ENCODE measurements around the gene OTOGL.
"Not testable (repeated sequence)": the region's sequence is repeated elsewhere in the genome, so short reads cannot be mapped to it uniquely, and the experiment has no call there.

Gene OTOGL, protein sequence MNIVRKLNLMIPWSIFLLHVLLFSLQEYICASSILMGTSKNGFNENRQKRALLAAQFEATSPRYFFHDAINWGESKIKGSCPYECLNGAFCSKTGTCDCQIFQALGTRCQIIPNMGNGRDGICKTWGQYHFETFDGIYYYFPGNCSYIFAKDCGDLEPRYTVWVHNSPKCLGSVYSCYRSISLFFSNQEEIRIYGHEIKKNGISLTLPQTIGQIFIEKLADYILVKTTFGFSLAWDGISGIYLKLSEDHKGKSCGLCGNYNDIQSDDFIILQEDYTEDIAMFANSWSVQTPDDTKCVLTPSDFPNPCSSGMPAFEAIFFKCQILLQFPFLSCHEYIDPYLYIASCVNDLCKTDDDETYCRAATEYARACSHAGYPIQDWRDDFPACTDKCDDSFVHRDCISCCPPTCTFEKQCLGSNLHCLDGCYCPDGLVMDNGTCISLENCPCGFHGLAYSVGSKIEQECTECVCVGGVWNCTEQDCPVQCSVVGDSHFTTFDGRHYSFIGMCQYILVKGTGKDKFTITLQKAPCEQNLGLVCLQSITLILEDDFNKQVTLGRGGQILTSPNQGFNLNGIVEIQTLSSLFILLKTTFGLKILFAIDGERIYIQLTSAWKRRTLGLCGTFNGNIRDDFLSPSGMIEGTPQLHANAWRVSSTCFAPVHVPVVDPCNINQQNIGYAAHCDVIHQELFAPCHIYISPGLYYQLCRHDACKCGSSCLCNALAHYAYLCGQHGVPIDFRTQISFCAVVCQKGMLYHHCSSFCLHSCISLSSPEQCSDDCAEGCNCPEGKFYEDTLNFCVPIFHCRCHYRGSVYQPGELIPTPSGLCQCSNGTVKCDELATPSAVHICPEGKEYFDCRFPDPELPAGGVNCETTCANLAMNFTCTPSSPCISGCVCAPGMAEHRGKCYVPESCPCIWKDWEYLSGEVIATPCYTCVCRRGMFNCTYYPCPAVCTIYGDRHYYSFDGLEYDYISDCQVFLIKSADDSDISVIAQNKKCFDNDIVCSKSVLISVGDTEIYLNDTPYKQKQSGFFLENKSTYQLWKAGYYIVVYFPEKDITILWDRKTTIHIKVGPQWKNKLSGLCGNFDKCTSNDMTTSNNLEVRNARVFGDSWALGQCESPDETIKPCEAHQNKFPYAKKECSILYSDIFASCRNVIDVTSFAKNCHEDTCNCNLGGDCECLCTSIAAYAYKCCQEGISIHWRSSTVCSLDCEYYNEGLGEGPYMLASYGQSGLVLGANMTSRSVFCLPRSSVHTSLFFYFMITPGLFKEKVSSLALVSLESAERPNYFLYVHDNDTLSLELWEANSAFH (N-terminal part only)

DNA sequence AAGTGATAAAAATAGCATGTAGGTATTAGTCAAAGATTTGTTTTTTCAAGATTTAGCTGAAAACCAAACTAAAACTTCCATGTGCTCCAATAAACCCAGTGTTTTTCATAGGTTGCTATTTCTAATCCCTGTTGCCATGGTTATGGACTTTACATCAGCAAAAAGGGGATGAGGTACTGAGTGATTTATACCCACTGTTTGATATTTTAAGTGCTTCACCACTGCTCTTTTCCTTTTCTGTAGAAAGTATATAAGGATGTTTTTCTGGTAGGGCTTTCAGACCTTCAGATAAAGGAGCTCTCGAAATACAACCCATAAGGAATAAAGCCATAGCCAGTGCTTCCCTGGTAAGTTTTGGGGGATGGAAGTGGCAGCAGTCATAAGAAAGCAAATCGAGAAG is at the start of gene OTOGL:
Gene OTOGL, plus strand, starts transcription at position 279 of the 400 bp plus-strand sequence. CDS start 109,895 bp downstream, outside the sequence.
- no peak for DNase-seq (ENCODE audit: low spot score)

DNA sequence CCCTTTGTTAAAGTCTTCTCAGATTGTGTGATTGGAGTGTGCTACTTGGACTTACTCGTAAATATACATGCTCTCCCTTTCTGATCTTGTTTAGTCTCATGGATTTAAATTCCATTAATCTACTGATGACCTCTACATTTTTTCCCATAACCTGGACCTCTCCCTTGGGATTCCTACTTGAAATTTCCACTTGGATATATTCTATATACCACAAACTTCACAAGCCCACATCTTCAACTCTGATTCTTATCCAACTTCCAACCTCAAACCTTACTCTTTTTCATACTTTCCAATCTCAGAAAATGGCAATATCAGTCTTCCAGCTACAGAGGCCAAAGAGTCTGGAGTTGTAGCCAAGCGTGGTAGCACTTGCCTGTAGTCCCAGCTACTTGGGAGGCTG is 49.1 kb upstream of the OTOGL start:
- no peak for DNase-seq (ENCODE audit: low spot score)

DNA sequence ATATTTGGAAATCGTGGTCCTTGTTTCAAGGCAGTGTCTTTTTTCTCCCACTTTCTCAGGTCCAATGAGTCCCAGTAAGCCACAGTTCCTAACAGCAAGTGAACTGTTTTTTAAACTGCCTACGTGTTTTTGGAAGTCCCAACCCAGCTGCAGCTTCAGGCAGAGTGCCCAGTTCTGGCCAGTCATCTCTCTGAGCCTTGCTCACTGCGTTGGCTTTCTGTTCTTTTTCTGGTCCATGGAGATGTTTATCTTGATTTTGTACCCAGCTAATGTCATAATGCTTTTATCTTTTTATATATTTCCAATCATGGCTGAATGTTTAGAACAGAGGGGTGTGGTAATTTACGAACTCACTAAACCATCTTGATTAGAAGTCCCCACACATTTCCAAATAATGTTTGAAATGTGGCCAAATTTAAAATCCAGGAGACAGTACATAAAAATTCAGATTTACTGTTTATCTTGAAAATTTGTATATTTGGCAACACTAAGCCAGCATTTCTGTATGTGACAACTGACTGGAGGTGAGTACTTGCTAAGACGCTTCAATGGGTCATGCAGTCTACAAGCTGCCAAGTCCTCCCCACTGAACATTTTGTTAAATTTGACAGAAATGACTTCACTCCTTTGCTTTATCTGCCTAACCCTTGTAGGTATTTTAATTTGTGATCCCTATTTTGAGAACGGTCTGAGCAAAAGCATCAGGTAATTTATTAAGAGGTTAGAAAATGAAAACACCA is 46.1 kb upstream of the OTOGL start:
- peak; percentile 80 for DNase-seq (ENCODE audit: low spot score)

DNA sequence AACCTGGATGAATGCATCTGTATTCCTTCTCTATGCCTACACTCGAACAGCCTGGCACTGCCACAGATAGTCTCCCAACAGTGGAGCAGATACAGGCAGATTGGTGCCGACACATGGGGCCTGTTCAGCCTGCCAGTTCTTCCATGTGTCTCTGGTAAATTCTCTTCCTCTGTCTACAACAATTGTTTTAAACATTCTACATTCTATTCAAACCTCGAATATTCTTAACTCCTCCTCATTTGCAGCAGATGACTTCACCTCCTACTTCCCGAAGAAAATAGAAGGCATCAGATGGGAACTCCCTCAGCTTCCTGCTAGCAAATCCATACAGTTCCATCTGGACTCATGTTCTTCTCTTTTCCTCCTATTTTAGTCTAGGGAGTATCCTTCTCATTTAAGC is 43.1 kb upstream of the OTOGL start:
- no peak for DNase-seq (ENCODE audit: low spot score)

DNA sequence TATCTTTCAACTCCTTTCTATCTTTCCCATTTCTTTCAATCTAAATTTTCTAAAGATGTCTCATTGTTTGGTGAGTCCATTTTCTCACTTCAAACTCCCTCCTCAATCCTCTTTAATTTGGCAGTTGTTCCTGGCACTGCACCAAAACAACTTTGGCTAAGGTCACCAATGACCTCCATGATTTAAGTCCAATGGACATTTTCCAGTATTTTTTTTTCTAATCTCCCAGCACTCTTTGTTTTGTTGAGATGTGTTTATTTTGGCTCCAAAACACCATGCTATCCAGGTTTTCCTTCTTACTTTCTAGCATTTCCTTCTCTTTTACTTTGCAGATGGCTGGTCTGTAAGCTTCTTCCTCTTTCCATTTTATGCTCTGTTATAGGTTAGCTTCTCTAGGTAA is 42.5 kb upstream of the OTOGL start:
- DNase-seq (ENCODE audit: low spot score), result no peak

DNA sequence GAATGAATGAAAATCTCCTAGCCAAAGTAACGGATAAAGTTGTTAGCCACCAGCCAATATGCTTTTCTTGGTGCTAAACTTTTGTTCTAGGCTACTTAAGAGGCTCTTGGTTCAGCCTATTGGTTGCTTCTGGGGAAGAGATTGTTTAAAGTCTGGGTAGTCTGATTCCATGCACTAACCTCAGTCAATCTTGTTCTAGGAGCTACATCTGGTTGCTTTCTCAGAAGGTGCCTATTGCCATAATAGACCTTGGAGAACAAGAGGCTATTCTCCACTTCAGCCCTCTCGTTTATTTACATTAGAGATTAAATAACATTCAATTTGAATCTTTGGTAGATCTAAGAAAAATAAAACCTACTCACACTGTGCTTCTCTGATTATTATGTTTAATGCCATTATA is 40.8 kb upstream of the OTOGL start:
- no peak for DNase-seq (ENCODE audit: low spot score)

DNA sequence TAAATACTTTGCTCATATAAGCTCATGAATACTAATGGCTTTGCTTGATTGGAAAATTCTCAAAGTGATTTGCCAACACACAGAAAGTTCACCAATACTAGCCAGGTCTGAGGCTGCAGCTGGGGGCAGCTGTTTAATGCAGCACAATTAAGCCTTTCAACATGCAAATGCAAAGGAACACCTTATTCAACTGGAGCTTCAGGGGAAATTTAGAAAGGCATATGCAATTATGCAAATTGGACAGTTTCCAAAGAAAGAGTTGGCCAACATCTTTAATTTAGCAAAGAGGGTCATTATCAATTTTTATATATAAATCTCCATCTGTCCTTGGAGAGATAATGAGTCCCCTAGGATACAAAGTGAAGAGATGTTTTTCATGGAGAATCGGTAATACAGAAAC is 40.2 kb upstream of the OTOGL start:
- no peak for DNase-seq (ENCODE audit: low spot score)

DNA sequence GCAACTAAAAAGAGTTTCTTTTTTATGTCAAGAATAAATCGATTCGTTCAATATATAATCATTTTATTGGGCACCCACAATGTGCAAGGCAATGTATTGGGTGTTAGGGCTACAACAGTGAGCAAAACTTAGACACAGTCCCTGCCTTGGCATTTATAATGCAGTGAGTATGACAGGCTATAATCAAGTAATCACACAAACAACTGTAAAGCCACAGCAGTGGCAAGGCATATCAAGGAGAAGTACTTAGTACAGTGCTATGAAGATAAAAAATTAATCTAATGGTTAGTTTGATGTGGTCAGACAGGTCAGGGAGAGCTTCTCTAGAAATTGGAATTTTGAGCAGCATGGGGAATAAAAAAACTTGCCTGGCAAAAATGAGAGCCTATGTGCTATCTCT is 39.5 kb upstream of the OTOGL start:
- no peak for DNase-seq (ENCODE audit: low spot score)

DNA sequence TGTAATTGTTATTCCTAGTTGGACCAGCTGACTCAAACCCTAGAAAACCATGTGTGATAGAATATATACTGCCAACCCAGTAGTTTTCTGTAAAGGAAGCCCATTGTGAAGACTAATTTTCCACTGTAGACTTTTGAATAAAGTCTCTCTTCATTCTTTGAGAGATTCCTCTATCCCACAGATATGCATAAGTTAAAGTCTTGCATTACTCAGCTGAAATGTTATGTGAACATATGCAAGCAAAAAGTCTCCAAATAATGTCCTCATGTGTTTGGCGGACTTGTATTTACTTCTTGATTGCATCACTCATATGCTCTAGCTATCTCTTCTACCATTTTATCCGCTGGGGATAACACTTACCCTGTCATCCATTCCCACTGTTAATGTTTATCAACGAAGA is 35.1 kb upstream of the OTOGL start:
- no peak for DNase-seq (ENCODE audit: low spot score)

DNA sequence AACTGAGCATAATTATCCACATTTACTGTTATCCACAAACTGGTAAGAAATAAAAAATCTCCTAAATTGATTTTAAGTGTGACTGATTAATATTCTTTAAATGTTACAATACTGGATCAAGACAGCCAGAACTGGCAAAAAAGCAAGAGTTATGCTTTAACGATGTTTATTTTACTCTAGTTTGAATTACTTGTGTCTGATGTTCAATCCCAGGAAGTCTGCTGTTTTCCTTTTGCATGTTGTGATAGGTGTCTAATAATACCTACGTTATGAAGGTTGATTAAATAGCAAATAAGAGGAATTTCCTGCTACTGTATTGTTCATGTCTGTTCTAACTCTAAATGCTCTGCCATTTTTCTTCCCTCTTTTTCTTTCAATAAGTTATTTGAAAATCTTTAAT is 34.4 kb upstream of the OTOGL start:
- no peak for DNase-seq (ENCODE audit: low spot score)

DNA sequence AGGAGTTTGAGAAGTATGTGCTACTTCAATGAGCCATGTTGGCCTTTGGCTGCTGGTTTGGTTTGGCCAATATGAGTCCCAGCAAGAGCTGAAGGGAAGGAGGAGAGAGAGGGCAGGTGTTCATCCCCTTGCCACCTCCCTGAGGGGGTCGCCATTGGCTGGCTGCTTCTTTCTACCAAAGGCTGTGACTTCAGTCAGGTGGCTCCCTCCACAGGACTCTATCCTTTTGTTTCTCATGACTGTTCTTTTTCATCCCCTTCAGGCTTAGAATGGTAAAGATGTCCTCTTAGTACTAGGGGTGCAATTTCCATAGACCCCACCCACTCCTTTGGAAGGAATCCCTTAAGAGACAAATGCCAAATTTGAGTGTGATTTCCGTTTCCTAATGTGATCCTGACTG is 31.2 kb upstream of the OTOGL start:
- no peak for DNase-seq (ENCODE audit: low spot score)

DNA sequence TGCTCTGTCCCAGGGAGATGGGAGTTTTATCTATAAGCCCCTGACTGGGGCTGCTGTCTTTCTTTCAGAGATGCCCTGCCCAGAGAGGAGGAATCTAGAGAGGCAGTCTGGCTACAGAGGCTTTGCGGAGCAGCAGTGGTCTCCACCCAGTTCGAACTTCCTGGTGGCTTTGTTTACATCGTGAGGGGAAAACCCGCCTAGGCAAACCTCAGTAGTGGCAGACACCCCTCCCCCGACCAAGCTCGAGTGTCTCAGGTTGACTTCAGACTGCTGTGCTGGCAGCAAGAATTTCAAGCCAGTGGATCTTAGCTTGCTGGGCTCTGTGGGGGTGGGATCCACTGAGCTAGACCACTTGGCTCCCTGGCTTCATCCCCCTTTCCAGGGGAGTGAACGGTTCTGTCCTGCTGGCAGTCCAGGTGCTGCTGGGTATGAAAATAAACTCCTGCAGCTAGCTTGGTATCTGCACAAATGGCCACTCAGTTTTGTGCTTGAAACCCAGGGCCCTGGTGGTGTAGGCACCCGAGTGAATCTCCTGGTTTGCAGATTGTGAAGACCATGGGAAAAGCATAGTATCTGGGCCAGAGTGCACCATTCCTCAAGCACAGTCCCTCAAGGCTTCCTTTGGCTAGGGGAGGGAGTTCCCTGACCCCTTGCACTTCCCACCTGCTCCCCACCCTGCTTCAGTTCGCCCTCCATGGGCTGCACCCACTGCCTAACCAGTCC is 15.3 kb upstream of the OTOGL start:
- not testable (repeated sequence) for DNase-seq (ENCODE audit: low spot score)

DNA sequence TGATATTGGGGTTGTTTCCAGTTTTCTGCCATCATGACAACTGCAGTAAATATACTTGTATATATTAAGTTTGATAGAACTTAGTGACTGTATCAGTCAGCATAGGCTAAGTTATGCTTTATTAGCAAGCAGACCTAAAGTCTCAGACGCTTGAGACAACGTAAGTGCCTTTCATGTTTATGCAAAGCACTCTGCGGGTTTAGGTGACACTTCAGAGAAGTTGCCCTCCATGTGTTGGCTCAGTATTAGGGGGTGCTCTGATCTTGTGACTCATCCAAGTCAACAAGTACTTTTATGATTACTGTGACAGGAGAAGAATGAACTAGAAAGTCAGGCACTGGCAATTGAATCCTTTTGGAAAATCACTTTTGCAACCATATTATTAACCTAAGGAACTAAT is 13.3 kb upstream of the OTOGL start:
- DNase-seq (ENCODE audit: low spot score), result no peak

DNA sequence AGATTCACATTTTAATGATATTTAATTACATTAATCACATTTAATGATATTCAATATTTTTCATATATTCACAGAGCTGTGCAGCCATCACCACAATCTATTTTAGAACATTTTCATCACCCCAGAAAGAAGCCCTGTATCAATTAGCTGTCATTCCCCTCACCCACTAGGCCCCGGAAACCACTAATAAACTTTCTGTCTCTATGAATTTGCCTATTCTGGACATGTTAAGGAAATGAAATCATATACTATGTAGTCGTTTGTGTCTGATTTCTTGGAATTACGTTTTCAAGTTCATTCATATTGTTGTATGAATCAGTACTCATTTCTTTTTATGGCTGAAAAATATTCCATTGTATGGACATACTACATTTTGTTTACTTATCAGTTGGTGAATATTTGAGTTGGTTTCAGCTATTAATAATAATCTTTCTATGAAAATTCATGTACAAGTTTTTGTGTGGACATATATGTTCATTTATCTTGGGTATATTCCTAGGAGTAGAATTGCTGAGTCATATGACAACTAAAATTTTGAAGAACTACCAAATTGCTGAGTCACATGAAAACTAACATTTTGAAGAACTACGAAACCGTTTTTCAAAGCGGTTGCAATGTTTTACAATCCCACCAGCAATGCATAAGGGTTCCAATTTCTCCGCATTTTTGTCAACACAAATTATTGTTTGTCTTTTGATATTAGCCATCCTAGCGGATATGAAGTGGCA is 11.7 kb upstream of the OTOGL start:
- DNase-seq (ENCODE audit: low spot score), result no peak

DNA sequence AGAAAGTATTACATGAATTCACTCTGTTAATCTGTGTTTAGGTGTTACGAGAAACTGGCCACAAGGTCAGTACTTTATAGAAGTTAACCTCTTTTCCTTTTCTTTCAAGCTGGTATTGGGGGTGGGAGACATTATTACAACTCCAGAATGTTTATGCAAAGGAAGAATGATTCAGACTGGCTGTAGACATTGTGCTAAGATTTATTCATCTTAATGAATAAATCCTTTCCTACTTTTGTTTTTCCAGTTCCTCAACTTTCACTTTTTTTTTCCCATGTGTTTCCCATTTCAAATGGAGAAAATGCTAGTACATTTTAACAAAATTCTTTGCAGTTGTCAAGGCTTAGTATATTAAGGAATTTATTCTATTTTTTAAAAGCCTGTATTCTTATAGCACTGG is 1.3 kb downstream of the OTOGL start:
- peak; percentile 12 for DNase-seq (ENCODE audit: low spot score)

DNA sequence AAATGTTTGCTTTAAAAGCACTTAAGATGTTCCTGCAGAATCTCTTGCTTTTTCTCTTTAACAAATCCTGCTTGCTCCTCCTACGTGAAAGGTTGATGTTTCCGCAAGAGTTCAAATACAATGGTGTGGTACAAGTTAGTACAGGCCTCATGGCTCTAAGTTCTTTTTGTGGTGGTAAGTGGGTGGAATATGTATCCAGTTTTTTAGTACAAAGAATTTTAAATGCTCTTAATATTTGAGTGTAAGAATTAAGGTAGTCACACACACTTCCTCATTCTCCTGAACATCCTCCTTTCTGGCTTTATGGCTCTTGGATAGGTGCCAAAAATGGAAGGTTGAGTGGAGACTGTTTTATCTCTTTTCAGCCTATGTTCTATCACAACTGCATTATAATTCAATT is 1.8 kb downstream of the OTOGL start:
- DNase-seq (ENCODE audit: low spot score), result no peak

DNA sequence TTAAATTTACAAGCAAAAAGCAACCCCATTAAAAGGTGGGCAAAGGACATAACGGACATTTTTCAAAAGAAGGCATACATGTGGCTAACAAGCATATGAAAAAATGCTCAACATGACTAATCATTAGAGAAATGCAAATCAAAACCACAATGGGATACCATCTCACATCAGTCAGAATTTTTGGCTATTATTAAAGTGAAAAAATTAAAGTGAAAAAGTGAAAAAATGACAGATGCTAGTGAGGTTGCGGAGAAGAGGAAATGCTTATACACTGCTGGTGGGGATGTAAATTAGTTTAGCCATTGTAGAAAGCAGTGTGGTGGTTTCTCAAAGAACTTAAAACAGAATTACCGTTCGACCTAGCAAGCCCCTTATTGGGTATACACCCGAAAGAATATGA is 7.9 kb downstream of the OTOGL start:
- no peak for DNase-seq (ENCODE audit: low spot score)

DNA sequence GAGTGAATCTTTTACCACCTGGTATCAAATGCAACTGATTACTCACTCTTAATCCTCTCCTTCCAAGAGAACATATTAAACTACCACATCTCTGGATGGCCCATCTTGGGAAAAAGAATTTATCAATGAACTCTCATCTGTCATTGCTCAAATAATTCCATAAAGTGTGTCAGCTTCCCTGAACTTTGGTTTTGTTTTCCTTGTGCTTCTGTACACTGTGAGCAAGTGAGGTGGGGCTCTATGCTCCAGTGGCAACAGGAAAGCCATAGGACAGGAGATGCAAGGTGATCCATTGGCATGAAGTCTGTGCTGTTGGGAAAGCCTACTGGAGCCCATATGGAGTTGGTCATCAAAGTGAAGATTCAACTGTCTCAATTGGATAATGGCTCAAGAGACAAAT is 17.4 kb downstream of the OTOGL start:
- DNase-seq (ENCODE audit: low spot score), result no peak

DNA sequence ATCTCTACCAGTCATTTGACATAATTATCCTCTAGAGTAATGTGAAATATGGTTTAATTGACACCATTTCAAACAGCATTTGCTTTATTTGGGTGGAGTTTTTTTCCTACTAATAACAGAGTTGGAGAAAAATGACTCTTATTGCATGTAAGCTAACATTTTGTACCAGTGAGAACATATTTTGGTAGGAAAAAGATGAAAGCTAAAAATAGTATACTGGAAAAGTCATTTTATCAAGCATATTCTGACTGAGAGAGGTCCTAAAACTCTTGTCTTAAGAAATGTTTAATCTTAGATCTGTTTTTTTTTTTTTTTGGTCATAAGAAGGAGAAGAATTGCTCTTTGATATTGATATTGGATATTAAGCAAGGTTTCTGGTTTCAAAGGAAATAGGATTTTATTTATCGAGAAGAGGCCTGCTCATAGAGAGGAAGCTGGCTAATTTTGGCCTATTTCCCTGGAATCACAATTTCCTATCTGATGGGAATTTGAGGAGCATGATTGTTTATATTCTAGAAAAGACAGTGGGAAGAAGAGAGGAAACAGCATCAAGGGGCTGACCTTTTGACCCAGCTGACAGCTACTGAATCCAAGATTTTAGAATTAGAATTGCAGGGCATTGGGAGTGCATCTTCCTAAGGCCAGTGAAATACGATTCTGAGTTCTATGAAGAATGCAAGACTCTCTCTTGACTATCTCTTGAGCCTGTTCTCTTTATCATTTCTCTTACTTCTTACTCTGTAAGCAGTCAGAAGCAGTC is 19.4 kb downstream of the OTOGL start:
- no peak for DNase-seq (ENCODE audit: low spot score)

DNA sequence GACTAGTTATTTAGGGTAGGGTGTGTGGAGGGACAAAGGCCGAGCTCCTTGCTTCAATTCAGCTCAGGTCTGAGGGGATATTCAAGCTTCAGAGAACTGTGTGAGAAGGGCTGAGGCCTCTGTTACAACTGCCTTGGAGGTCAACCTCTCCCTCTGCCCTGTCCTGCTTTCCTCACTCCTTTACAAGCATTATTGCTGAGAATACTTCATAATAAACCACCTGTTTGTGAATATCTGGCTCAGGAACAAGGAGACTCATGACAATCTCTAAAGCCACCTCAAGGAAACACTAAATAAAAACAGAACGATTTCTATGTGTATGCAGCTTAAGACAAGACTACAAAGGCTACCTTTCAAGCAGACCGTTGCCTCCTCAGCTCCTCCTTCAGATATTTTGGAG is 21.7 kb downstream of the OTOGL start:
- DNase-seq (ENCODE audit: low spot score), result no peak
